Measurements from ENCODE around the gene PSMC1.

GRCh38 chr14:90321891-90322290, 65.5 kb downstream of the PSMC1 start:
- TF ChIP-seq CTCF (IDR thresholded peaks at IDR 0.05): no peak
- no peak for TF ChIP-seq ZFX (IDR thresholded peaks at IDR 0.05; ENCODE audit: borderline replicate concordance)

Data from 22Rv1 (cell line).